Activated CD4-positive, alpha-beta memory T cell treated with anti-CD3 and anti-CD28 coated beads for 36 hours (primary cell): Measurements from ENCODE around the gene CNTN4. TPM values are rescaled to one million over a fixed set of nuclear protein-coding genes. Genes with fewer than 3 reads are reported as not detected.

ENCODE experiments used
- CTCF ChIA-PET: fragments of 350-600 bp; sonication (Branson Sonifier 250); formaldehyde crosslinking; loops from one replicate; lab custom pipeline; 2021; ENCODE audit warnings: antibody characterized with exemption, inconsistent platforms; lab: Charles Lee
- POLR2A ChIA-PET: fragments of 350-600 bp; sonication (Branson Sonifier 250); formaldehyde crosslinking; loops from one replicate; lab custom pipeline; 2021; ENCODE audit warnings: antibody characterized with exemption; lab: Charles Lee
- DNase-seq: peaks from one replicate; pipeline ENCODE4 v3.0.0-alpha.2; 2020
- H3K27ac Mint-ChIP-seq: one replicate; pipeline ENCODE4 v1.8.0; 2021; ENCODE audit warnings: mixed read lengths
- H3K27me3 Mint-ChIP-seq: one replicate; pipeline ENCODE4 v1.8.0; 2021; ENCODE audit warnings: mixed read lengths
- H3K36me3 Mint-ChIP-seq: one replicate; pipeline ENCODE4 v1.8.0; 2021; ENCODE audit warnings: mixed read lengths
- H3K4me1 Mint-ChIP-seq: one replicate; pipeline ENCODE4 v1.8.0; 2021; ENCODE audit warnings: low read depth, mixed read lengths
- H3K4me3 Mint-ChIP-seq: one replicate; pipeline ENCODE4 v1.8.0; 2021; ENCODE audit warnings: mild to moderate bottlenecking, mixed read lengths
- H3K9me3 Mint-ChIP-seq: one replicate; pipeline ENCODE4 v1.8.0; 2021; ENCODE audit warnings: mixed read lengths
- intact Hi-C: fragments of 100-400 bp; cut with micrococcal nuclease; formaldehyde crosslinking; loops from one replicate; pipeline ENCODE4 v1.15.1; 2023
- total RNA-seq, 2 experiments: library from RNA; stranded (reverse); gene quantifications; one replicate each; pipeline ENCODE4 v1.2.3, GENCODE V29; 2021

CNTN4 gene
- total RNA-seq, 2 experiments from 2014 or later, result not detected

DNA sequence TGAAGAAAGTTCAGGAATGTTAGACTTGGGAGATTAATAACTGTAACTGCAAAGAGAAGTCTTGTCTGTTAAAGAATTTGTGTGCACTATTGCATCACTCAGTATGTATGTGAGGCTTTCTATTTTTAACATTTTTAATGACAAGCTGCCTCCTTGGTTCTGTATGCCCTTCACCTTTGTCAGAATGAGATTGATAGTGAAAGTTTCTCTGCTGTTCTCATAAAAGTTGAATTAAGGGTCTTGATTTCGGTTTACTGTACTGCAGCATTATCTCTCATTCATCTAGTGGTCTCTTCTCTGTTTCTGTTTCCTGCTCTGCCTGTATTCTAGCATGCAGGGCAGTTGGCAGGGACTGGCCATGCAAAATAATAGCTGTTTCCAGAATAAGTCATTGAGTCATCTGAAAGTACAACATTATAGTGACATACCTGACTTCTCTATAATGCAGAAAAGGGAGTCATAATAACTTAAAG, 556.6 kb downstream of the CNTN4 start:
- intact Hi-C loops, result no loop called here
- Mint-ChIP-seq H3K27ac (no peak overlapping the region), H3K36me3 (no peaks in the 10 kb centered on the region), H3K9me3 (no peaks in the 10 kb centered on the region), H3K4me1 (no peaks in the 10 kb centered on the region), H3K27me3 (peaks cover 4% of the 10 kb centered on the region), H3K4me3 (no peak overlapping the region)
- CTCF ChIA-PET, result no interaction called here
- POLR2A ChIA-PET, result no interaction called here
- no peak for DNase-seq

DNA sequence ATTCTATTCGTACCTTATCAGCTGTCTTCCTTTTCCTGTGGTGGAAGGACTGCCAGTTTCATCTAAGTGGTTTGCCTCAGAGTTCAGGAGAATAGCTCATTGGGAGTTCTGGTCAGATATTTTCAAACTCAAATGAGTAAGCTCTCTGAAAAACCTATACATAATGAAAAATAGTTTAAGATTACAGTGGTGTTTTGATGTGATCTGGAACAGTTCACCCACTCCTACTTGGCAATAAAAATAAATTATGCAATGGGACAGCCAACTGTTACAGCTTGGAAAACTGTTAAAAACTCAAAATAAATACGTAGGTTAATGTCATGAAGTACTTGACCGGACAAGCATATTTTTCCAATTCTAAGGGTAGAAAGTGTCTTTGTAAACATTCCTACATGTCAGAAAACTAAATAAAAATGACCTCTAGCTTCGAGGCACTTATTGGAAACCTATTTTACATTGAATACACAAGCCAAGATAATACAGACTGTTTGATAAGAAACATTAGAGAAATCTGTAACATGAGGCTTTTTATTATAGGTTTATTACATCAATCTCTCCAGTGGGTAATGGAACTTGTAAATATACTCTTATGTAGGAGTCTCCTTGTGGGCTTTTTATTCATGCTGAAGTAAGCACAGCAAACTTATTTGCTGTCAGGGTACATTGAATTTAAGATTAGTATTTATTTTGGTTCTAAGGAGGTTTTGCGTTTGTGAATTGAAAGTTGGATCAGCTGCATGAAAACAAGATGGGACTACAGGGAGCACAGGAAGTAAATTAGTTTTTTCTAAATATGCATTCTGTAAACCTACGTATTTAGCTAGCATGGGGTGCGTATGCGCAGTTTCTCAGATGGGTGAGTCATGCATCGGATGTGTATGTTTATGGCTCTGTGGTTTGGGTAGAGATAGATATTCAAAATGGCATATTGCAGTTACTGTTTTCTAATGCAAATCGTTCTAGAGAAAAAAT, 558.4 kb downstream of the CNTN4 start:
- POLR2A ChIA-PET, result no interaction called here
- DNase-seq, result no peak
- CTCF ChIA-PET, result no interaction called here
- Mint-ChIP-seq H3K27me3 (peaks cover 5% of the 10 kb centered on the region), H3K4me1 (no peaks in the 10 kb centered on the region), H3K36me3 (no peaks in the 10 kb centered on the region), H3K27ac (no peak overlapping the region), H3K9me3 (no peaks in the 10 kb centered on the region), H3K4me3 (no peak overlapping the region)
- intact Hi-C loops, result no loop called here

- no peaks in the 10 kb centered on the region for H3K9me3 Mint-ChIP-seq
- CTCF ChIA-PET, result no interaction called here
- no peak overlapping the region for H3K4me3 Mint-ChIP-seq
- peaks cover 5% of the 10 kb centered on the region for H3K27me3 Mint-ChIP-seq
- H3K27ac Mint-ChIP-seq, result no peak overlapping the region
- no peaks in the 10 kb centered on the region for H3K36me3 Mint-ChIP-seq
- intact Hi-C loops, result no loop called here
- no peak for DNase-seq
- H3K4me1 Mint-ChIP-seq, result no peaks in the 10 kb centered on the region
- POLR2A ChIA-PET, result no interaction called here
Measured at GRCh38 chr3:2657971-2658370, 559.3 kb downstream of the CNTN4 start.

DNA sequence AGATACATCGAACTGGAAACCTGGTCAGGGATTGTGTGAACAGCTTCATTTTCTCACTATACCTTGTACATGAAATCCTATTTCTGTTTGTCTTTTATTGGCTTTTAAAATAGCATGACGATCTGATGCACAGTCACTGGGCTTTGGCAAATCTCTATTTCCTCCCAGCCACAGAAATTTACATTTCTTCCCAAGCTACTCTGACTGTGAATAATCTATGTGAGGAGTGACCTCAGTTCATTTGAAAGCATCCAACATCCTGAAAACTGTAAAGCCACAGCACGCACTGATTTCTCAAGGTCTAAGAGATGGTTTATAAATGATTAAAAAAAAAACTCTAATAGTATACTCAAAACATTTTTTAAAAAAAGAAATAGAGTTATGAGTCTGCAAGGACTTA, 561.2 kb downstream of the CNTN4 start:
- Mint-ChIP-seq H3K4me3 (no peak overlapping the region), H3K9me3 (no peaks in the 10 kb centered on the region), H3K27me3 (peaks cover 5% of the 10 kb centered on the region), H3K36me3 (no peaks in the 10 kb centered on the region), H3K27ac (no peak overlapping the region), H3K4me1 (no peaks in the 10 kb centered on the region)
- CTCF ChIA-PET, result no interaction called here
- no peak for DNase-seq
- POLR2A ChIA-PET, result no interaction called here
- intact Hi-C loops, result no loop called here

DNA sequence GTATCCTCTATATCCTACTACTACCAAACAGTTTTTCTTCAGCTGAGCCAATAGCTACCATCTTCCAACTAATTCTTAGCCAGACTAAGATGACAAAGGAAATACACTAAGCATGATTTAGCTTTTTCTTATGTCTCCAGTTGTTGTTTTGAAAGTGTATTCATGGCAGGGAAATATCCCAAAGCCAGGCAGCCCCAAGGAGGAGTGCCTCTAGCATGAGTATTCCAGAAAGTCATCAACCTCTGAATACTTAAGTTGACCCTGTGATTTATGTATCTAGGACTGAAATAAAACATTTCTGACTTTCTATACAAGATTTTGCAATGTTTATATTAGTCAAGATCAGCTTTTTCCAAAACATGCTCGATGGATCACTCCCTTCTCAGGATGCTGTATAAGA, 562.4 kb downstream of the CNTN4 start:
- Mint-ChIP-seq H3K4me1 (no peaks in the 10 kb centered on the region), H3K27me3 (peaks cover 5% of the 10 kb centered on the region), H3K36me3 (no peaks in the 10 kb centered on the region), H3K27ac (no peak overlapping the region), H3K4me3 (no peak overlapping the region), H3K9me3 (no peaks in the 10 kb centered on the region)
- DNase-seq, result no peak
- CTCF ChIA-PET, result no interaction called here
- POLR2A ChIA-PET, result no interaction called here
- intact Hi-C loops, result no loop called here

DNA sequence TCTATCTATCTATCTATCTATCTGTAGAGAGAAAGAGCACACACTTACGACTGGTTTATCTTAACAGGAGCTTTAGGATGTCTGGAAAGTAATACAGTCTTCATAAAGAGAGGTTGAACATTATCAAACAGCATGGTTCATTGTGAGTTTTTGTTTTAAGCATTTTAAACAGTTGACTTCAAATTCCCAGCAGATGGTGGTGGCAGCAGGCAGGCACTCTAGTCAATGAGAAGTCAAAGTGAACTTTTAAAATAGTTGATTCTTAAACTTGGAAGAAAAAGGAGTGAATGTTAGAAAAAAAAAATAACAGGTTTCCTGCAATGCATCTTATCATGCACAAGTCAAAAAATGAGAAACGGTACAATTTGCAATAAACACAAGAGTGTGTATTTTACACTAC, 578.8 kb downstream of the CNTN4 start:
- no peak overlapping the region for H3K27ac Mint-ChIP-seq
- POLR2A ChIA-PET, result no interaction called here
- no peak for DNase-seq
- no peaks in the 10 kb centered on the region for H3K4me1 Mint-ChIP-seq
- peaks cover 3% of the 10 kb centered on the region for H3K27me3 Mint-ChIP-seq
- H3K4me3 Mint-ChIP-seq, result no peak overlapping the region
- intact Hi-C loops, result no loop called here
- H3K36me3 Mint-ChIP-seq, result no peaks in the 10 kb centered on the region
- CTCF ChIA-PET, result no interaction called here
- H3K9me3 Mint-ChIP-seq, result no peaks in the 10 kb centered on the region

DNA sequence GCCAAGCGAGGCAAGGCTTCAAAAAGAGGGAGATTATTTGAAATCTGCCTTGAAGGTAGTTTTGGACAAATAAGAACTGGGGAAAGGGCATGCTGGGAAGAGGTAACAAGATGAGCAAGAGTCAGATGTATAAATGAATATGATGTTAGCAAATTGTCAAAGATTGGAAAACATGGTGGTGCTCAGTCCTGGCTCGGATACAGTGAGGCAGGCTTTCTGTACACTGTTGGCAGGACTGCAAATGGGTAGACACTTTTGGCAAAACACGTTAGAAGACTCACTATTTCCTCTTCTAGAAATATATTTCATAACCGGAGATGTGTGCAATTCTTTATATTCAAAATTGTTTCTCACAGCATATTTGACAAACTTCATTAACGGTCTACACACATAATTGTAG, 581.6 kb downstream of the CNTN4 start:
- Mint-ChIP-seq H3K27ac (no peak overlapping the region), H3K9me3 (no peaks in the 10 kb centered on the region), H3K4me1 (no peaks in the 10 kb centered on the region), H3K27me3 (peaks cover 3% of the 10 kb centered on the region), H3K36me3 (no peaks in the 10 kb centered on the region), H3K4me3 (no peak overlapping the region)
- POLR2A ChIA-PET, result no interaction called here
- intact Hi-C loops, result no loop called here
- DNase-seq, result no peak
- CTCF ChIA-PET, result no interaction called here

DNA sequence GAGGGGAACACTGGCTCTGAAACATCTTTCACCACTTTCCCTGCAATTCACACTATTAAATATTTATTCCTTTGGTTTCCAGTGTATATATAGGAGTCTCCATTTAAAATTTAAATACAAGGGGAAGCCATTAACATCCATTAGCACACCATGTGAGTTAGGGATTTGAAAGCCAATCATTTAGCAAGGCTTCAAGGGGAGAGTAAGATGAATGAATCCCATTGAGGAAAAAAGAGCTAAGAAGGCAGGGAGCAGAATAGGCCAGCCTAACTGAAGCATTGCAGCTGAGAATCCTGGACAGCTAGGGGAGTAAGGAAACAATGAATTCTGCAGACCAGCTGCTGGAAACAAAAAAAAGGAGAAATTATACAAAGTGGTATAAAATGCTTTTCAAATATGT, 585.4 kb downstream of the CNTN4 start:
- peaks cover 3% of the 10 kb centered on the region for H3K27me3 Mint-ChIP-seq
- intact Hi-C loops, result no loop called here
- no peaks in the 10 kb centered on the region for H3K36me3 Mint-ChIP-seq
- no peak overlapping the region for H3K4me3 Mint-ChIP-seq
- no peak for DNase-seq
- H3K4me1 Mint-ChIP-seq, result no peaks in the 10 kb centered on the region
- no peak overlapping the region for H3K27ac Mint-ChIP-seq
- POLR2A ChIA-PET, result no interaction called here
- no peaks in the 10 kb centered on the region for H3K9me3 Mint-ChIP-seq
- CTCF ChIA-PET, result no interaction called here

DNA sequence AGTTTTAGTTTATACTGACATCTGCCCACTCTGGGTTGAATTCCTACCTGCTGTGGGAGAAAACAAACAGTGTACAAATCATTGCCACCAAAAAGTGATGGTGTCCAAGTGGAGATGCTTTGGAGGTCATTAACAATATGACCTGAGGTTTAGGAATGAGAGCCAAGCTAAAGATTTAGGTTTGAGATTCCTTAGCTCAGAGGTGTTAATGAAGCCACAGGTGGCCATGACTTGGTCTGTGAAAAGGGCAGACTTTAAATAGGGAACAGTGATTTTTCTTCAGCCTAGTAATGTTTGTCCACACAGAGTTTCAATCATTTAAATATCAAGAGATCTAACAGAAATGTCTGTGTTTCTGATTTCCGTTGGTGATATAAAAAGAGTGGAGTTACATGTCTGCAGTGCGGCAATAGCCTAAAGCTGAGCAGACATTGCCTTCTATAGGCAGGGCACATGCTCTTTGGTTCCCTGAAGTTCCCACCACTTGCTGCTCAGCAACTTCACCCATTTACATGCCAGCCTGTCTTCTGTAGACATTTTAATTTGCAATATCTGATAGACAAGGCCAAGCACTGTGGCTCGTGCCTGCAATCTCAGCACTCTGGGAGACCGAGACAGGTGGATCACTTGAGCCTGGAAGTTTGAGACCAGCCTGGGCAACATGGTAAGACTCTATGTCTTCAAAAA, 588.3 kb downstream of the CNTN4 start:
- H3K4me1 Mint-ChIP-seq, result no peaks in the 10 kb centered on the region
- no peaks in the 10 kb centered on the region for H3K27me3 Mint-ChIP-seq
- no peak overlapping the region for H3K4me3 Mint-ChIP-seq
- no peaks in the 10 kb centered on the region for H3K9me3 Mint-ChIP-seq
- CTCF ChIA-PET, result no interaction called here
- POLR2A ChIA-PET, result no interaction called here
- H3K27ac Mint-ChIP-seq, result no peak overlapping the region
- no peak for DNase-seq
- intact Hi-C loops, result no loop called here
- H3K36me3 Mint-ChIP-seq, result no peaks in the 10 kb centered on the region

DNA sequence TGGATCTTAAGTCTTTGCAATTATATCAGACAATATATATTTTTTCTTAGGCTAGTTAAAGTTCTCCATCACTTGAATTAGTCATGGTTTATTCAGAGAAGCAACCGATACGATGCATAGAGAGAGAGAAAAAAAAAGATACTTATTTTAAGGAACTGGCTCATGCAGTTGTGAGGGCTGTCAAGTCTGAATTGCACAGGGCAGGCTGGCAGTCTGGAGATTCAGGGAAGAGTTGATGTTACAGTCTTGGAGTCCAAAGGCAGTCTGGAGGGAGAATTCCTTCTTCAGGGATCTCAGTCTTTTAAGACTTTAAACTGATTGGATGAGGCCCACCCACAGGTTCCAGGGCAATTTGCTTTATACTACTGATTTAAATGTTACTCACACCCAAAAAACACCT, 598.9 kb downstream of the CNTN4 start:
- CTCF ChIA-PET, result no interaction called here
- Mint-ChIP-seq H3K4me1 (no peaks in the 10 kb centered on the region), H3K36me3 (no peaks in the 10 kb centered on the region), H3K27ac (no peak overlapping the region), H3K9me3 (no peaks in the 10 kb centered on the region), H3K4me3 (no peak overlapping the region), H3K27me3 (no peaks in the 10 kb centered on the region)
- DNase-seq, result no peak
- intact Hi-C loops, result no loop called here
- POLR2A ChIA-PET, result no interaction called here

GRCh38 chr3:2701471-2701870, 602.8 kb downstream of the CNTN4 start:
- no peak overlapping the region for H3K4me3 Mint-ChIP-seq
- no peaks in the 10 kb centered on the region for H3K9me3 Mint-ChIP-seq
- H3K4me1 Mint-ChIP-seq, result no peaks in the 10 kb centered on the region
- no peaks in the 10 kb centered on the region for H3K27me3 Mint-ChIP-seq
- intact Hi-C loops, result loop anchor here (10.0 kb wide), 1 partner anchor 473 kb away; the partner anchor contains the start of gene CRBN
- no peak overlapping the region for H3K27ac Mint-ChIP-seq
- H3K36me3 Mint-ChIP-seq, result no peaks in the 10 kb centered on the region
- CTCF ChIA-PET, result no interaction called here
- no peak for DNase-seq
- POLR2A ChIA-PET, result no interaction called here

DNA sequence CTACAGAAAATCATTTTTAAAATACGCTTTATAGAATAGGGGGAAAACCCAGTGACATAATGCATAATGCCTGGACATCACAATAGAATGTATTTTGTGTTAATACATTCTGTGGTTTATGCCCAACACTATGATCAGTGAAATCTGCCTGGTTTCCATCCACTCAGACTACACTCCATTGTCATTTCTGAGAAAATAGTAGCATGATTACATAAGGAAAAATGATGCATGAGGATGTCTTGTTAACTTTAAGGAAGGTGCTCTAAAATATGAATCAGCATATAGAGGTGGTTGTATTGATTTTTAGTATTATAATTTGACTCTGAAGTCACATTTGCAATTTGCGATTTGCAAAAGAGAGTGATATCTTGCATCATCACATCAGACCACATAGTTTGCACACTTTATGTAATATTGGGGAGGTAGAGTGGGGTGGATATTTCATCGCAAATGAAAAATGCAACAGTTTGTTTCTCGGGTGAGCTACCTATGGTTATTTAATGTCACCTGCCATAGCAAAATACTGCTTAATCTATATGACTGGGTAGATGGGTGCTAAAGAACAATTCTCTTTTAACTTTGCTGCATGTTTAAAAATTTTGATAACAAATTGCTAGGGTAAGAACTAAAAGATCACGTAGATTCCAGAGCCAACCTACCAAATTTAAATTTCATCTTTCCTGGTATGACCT, 607.6 kb downstream of the CNTN4 start:
- Mint-ChIP-seq H3K9me3 (no peaks in the 10 kb centered on the region), H3K4me3 (no peak overlapping the region), H3K27me3 (no peaks in the 10 kb centered on the region), H3K4me1 (no peaks in the 10 kb centered on the region), H3K27ac (no peak overlapping the region), H3K36me3 (no peaks in the 10 kb centered on the region)
- ChIA-PET POLR2A (no interaction called here), CTCF (no interaction called here)
- intact Hi-C loops, result loop anchor here (10.0 kb wide), 1 partner anchor 469 kb away; the partner anchor contains the start of gene CRBN
- no peak for DNase-seq
